Lower lobe of right lung (tissue), 2 donors: ENCODE measurements around the gene SASH1. TPM values are rescaled to one million over a fixed set of nuclear protein-coding genes. Genes with fewer than 3 reads are reported as not detected.

Source experiments
- ATAC-seq, 2 donors: fragments of 200-7000 bp; cut with Tn5 transposase; one replicate each; pipeline ENCODE4 v1.9.1; 2020 to 2022; ENCODE audit warnings: mild to moderate bottlenecking in 2 of 2, moderate library complexity in 2 of 2
- DNase-seq: peaks from one replicate; pipeline ENCODE4 v3.0.0-alpha.2; 2020
- H3K27ac ChIP-seq: fragments of 200-600 bp; one replicate; pipeline ENCODE4 v1.8.0; 2022
- H3K27me3 ChIP-seq: fragments of 200-600 bp; one replicate; pipeline ENCODE4 v1.8.0; 2022; ENCODE audit warnings: low read depth
- H3K36me3 ChIP-seq: fragments of 200-600 bp; one replicate; pipeline ENCODE4 v1.8.0; 2022; ENCODE audit warnings: mild to moderate bottlenecking
- H3K4me1 ChIP-seq: fragments of 200-600 bp; one replicate; pipeline ENCODE4 v1.8.0; 2022
- H3K4me3 ChIP-seq: fragments of 200-600 bp; one replicate; pipeline ENCODE4 v1.8.0; 2022; ENCODE audit warnings: mild to moderate bottlenecking
- H3K9me3 ChIP-seq: fragments of 200-600 bp; one replicate; pipeline ENCODE4 v1.8.0; 2022
- intact Hi-C: fragments of 100-400 bp; cut with DNase I; formaldehyde crosslinking; loops from one replicate; pipeline ENCODE4 v1.11.0; 2022
- total RNA-seq: library from RNA; stranded (reverse); fragmentation: NEBNext Ultra II Directional; extraction: Animal tissue kit (Norgen Biotek cat#: 25700); gene quantifications from one replicate; pipeline ENCODE4 v1.2.1, GENCODE V29; 2021
- TF ChIP-seq, protein P1 (sequence below): fragments of 200-600 bp; IDR thresholded peaks from one replicate; pipeline ENCODE4 v1.8.0; 2022; ENCODE audit warnings: antibody characterized with exemption, mild to moderate bottlenecking
- donor health status: DM: no; HTN: yes; CAD: no; lungs with severe emphysema.

The SASH1 gene
- total RNA-seq, 1 donor from 2014 or later: 103 TPM

DNA sequence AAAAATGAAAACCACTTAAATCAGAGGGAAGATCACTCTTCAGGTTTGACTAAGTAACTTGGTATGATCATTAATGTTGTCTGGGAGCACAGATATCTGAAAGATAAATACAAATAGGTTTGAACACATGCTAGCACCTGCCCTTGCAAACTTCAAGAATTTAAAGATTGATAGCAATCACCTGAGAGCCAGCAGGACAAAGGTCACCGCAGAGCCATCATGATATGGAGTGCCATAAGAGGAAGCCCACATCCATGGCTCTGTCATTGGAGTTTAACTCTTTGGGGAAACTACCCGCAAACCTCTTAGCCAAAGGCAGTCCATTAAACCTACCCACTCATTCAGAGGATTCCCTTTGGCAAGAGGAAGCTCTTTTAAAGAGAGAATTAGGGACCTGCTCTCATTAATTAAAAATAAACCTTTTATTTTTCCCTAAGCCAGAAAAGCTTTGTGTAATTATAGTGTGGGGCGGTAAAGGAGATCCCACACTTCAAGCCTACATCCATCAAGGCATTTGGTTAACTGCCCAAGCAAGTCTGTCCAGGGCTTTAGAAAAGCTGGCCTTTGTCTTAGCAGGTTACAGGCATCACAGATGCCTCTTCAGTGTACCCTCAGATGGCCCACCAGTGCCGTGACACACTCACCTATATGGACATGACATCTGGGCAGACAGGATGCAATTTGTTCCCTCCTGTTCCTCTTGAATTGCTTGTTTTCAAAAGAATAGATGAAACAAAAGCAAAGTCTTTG is 73.0 kb downstream of the SASH1 start:
- no peak overlapping the region for H3K4me3 ChIP-seq
- no peak for ATAC-seq
- no peak overlapping the region for H3K27ac ChIP-seq
- intact Hi-C loops: no loop called here
- peaks cover 31% of the 10 kb centered on the region for H3K4me1 ChIP-seq
- H3K27me3 ChIP-seq: no peaks in the 10 kb centered on the region
- no peaks in the 10 kb centered on the region for H3K36me3 ChIP-seq
- TF ChIP-seq, protein P1, sequence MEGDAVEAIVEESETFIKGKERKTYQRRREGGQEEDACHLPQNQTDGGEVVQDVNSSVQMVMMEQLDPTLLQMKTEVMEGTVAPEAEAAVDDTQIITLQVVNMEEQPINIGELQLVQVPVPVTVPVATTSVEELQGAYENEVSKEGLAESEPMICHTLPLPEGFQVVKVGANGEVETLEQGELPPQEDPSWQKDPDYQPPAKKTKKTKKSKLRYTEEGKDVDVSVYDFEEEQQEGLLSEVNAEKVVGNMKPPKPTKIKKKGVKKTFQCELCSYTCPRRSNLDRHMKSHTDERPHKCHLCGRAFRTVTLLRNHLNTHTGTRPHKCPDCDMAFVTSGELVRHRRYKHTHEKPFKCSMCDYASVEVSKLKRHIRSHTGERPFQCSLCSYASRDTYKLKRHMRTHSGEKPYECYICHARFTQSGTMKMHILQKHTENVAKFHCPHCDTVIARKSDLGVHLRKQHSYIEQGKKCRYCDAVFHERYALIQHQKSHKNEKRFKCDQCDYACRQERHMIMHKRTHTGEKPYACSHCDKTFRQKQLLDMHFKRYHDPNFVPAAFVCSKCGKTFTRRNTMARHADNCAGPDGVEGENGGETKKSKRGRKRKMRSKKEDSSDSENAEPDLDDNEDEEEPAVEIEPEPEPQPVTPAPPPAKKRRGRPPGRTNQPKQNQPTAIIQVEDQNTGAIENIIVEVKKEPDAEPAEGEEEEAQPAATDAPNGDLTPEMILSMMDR: no peak
- DNase-seq: no peak
- no peaks in the 10 kb centered on the region for H3K9me3 ChIP-seq

DNA sequence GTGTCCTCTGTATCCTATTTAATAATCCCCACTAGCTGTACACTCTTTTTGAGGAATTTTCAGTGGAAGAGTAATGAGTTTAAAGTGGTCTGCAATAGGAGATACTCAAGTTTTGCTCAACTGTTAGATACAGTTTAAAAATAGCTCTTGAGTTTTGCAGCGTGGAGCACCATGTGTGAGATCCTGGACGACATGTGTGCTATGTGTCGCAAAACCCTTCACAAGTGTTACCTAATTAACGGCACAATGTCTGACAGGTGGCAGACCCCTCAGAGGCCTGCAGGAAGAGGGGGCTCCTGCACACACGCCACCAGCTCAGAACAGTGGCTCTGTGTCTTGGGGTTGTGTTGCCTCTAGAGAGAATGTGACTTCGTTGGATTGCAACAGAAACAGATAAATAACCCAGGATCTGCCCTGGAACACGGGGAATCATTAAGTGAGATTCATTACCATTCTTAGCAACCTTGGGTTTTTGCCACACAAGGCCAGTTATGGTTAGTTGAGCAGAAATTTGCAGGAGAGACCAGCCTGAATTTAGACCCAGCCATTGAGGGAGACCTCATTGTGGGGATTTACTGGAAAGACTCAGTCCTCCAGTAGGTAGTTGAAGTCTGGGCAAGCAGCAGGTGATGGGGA is 73.8 kb downstream of the SASH1 start:
- DNase-seq: no peak
- Histone ChIP-seq H3K27ac (no peak overlapping the region), H3K36me3 (no peaks in the 10 kb centered on the region), H3K4me1 (peaks cover 31% of the 10 kb centered on the region), H3K9me3 (no peaks in the 10 kb centered on the region), H3K27me3 (no peaks in the 10 kb centered on the region), H3K4me3 (no peak overlapping the region)
- intact Hi-C loops: no loop called here
- TF ChIP-seq, protein P1: no peak
- no peak for ATAC-seq

DNA sequence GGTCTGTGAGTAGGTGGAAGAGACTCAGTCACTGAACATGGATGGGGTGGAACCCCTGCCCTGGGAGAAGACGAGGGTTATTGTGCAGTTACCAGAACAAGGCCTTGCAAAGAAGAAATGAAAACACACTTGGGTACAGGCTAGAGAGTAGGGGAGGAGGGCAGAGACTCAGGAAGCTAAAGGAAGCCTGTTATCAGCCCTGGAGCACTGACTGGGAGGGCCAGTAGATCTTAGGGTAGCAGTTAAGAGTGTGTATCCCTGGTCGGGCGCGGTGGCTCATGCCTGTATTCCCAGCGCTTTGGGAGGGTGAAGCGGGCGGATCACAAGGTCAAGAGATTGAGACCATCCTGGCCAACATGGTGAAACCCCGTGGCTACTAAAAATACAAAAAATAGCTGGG is 74.4 kb downstream of the SASH1 start:
- intact Hi-C loops: no loop called here
- Histone ChIP-seq H3K27ac (no peak overlapping the region), H3K4me3 (no peak overlapping the region)

DNA sequence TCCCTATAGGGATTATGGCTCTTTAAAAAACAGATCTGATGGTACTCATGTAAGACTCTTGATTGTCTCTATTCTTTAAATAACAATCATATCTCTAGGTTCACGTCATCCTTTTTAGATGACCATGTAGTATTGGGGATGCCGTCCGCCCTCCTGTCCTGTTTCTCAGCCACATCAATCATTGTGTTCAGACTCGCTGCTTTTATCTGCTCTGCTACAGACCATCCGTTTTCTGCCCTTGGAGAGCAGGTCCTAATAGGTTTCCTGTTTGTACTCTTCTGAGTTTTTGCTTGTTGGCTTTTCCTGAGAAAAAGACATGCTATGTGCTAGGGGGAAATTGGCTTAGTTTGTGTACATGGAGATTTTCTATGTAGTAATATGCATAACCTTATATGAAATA is 76.8 kb downstream of the SASH1 start:
- intact Hi-C loops: no loop called here
- no peak for ATAC-seq
- TF ChIP-seq, protein P1: no peak

More for the DNA sequence above, 74.4 kb downstream of the SASH1 start:
- Histone ChIP-seq H3K36me3 (no peaks in the 10 kb centered on the region), H3K27me3 (no peaks in the 10 kb centered on the region), H3K9me3 (no peaks in the 10 kb centered on the region), H3K4me1 (peaks cover 32% of the 10 kb centered on the region)
- no peak for ATAC-seq
- TF ChIP-seq, protein P1: no peak
- no peak for DNase-seq

DNA sequence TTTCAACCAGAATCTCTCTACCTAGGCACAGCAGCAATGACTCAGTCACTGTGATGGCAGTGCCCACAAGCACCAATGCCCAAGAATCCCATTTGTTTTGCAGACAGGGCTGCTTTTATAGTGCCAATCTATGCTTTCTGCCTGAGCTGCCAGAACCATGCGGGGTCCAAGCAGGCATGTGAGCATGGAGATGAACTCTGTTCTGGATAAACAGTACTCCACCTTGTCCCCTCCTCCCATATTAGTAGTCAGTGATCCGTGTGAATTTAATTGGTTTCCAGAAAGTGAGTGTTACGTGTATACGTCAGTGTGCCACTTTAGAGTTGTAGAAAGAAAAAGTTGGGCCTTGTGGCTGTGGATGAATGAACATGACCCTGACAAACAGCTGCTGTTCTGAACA is 79.4 kb downstream of the SASH1 start:
- DNase-seq (no peak), ATAC-seq (no peak)
- Histone ChIP-seq H3K27me3 (no peaks in the 10 kb centered on the region), H3K36me3 (no peaks in the 10 kb centered on the region), H3K4me1 (peaks cover 43% of the 10 kb centered on the region), H3K9me3 (no peaks in the 10 kb centered on the region), H3K27ac (no peak overlapping the region), H3K4me3 (no peak overlapping the region)
- TF ChIP-seq, protein P1: no peak
- intact Hi-C loops: no loop called here

More for the DNA sequence above, 76.8 kb downstream of the SASH1 start:
- Histone ChIP-seq H3K4me1 (peaks cover 53% of the 10 kb centered on the region), H3K27me3 (no peaks in the 10 kb centered on the region), H3K36me3 (no peaks in the 10 kb centered on the region), H3K9me3 (no peaks in the 10 kb centered on the region), H3K4me3 (no peak overlapping the region), H3K27ac (no peak overlapping the region)
- no peak for DNase-seq
